Left ventricle myocardium superior (tissue), 1 donor: Measurements from ENCODE around the gene JUND. TPM values are rescaled to one million over a fixed set of nuclear protein-coding genes. Genes with fewer than 3 reads are reported as not detected.
A peak's percentile ranks its signal among the peaks of the same experiment; 100 is the strongest.

Experiments used
- ATAC-seq: fragments of 200-7000 bp; cut with Tn5 transposase; one replicate; pipeline ENCODE4 v1.9.1; 2020; ENCODE audit warnings: mild to moderate bottlenecking, moderate library complexity
- DNase-seq: peaks from one replicate; pipeline ENCODE4 v3.0.0-alpha.2; 2020
- intact Hi-C: fragments of 100-400 bp; cut with micrococcal nuclease; formaldehyde crosslinking; loops from one replicate; pipeline ENCODE4 v1.11.0; 2022
- total RNA-seq: library from RNA; stranded (reverse); fragmentation: NEBNext Ultra II Directional; extraction: Animal tissue kit (Norgen Biotek cat#: 25700); gene quantifications from one replicate; pipeline ENCODE4 v1.2.1, GENCODE V29; 2021
- donor health status: DM: no; HTN: yes; CAD: no; lungs with severe emphysema.

The JUND gene
- total RNA-seq, 1 donor from 2014 or later, result 89.2 TPM

DNA sequence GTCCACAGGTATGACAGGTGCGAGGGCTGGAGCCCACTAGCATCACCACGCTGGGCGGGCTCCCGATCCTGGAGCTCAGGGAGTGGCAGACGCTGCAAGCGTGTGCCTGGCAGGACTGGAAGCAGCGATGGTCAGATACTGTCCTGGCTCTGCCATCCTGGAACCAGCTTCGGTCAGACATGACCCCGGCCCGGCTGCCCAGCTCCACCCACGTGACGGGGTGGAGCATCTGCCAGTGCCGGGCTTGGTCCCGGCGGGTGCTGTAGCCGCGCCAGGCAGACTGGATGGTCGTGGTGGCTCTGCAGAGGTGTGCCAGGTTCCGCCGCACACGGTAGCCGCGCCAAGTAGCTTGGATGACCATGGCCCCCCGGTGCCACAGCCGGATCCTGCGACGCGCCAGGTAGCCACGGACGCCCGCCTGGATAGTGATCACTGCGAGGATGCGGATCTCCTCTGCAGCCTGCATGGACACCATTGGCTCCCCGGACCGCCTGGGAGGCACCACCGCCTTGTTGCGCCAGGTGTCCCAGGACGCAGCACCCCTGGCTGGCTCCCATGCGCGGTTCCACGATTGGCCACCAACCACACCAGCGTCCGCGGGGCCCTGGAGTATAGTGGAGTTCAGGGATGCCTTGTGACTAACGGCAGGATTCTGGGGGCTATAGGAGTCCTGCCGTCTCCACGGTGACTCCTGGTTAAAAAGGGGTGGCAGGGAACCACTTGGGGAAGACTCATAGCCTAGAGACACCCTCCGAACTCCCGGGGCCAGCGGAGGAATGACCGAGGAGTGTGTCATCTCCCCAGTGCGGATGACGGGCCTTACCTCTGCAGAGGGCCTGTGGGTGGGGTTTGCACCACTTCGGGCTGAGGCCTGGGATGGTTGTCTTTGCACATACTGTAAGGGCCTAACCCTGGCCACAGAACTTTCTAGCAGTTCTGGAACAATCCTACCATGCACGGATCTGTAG is 23.6 kb downstream of the JUND start:
- intact Hi-C loops, result no loop called here
- ATAC-seq (no peak), DNase-seq (no peak)

DNA sequence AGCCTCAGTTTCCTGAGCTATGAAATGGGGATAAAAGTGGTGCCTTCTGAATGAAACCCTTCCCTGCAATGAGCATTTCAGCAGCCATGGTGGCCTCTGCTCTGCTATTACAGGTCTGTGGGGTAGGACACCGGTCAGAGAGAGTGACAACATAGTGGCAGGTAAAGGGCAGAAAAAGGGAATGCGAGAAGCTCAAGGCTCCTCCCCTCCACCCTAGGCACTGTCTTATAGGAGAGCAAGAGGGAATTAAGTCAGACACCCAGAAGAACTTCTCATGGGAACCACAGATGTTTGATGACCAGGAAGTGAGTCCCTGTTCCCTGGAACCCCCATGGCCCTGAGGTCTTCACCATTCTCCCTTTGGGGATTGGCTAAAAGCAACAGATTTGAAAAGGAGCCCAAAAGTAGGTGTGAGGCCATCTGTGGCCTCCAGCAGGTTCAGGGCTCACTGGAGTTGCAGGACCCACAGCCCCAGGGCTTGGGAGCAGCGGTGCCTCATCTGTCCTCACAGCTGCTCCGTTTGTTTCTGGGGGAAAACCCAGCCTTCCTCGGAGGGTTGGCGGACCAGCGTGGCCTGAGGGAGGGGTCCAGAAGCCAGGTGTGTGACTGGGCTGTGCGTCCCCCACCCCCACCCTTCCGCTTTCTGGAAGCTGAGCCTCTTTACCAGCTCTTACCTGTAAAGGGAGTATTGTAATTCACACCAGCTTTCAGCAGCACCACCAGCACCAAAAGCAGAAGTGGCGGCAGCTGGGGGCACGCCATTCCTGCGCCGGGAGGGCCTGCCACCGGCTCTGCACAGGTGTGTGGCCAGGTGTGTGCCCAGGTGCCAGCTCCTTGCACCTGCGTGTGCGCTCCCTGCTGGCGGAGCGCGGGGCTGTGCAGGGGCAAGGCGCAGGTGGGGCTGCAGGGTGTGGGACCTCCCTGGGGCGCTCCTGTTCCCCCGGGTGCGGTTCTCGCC is 26.6 kb downstream of the JUND start:
- intact Hi-C loops, result no loop called here
- ATAC-seq (no peak), DNase-seq (no peak)

DNA sequence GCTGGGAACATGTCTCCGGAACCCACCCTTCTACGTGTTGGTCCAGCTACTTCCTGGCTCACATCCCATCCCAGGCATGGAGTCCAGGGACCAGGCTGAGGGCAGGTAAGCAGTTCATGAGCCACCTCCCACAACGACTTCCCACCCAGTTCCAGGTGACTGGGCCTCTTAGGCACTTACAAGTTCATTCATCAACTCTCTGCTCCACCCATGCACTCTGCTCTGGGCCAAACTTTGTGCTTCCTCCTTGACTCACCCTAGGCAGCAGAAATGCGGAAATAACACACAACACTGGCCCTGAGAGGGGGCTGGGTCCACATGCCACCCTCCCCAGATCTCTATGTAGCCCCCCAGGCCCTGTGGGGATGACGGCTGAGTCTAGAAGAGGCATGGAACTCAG is 27.7 kb downstream of the JUND start:
- intact Hi-C loops, result no loop called here
- DNase-seq (no peak), ATAC-seq (peak; percentile 36)

DNA sequence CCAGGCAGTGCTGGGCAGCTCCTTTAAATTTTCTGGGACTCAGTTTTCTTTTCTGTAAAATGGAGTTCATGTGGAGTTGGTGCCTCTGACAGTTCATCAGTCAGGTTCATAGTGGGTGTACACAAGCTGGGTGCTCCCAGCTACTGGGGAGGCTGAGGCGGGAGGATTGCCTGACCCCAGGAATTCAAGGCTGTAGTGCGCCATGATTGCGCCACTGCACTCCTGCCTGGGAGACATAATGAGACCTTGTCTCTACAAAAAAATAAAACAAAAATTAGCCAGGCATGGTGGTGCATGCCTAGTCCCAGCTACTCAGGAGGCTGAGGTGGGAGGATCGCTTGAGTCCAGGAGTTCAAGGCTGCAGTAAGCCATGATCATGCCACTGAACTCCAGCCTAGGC is 28.3 kb downstream of the JUND start:
- ATAC-seq (no peak), DNase-seq (no peak)
- intact Hi-C loops, result no loop called here

DNA sequence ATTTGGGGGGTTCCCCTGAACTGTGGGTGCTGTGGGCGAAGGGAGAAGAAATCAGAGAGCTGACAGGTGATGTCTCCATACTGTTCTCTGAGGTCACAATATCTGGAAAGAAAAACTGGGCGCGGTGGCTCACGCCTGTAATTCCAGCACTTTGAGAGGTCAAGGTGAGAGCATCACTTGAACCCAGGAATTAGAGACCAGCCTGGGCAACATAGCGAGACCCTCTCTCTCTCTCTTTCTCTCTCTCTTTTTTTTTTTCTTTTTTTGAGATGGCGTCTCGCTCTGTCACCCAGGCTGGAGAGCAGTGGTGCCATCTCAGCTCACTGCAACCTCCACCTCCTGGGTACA is 29.1 kb downstream of the JUND start:
- intact Hi-C loops, result no loop called here
- DNase-seq (no peak), ATAC-seq (no peak)

DNA sequence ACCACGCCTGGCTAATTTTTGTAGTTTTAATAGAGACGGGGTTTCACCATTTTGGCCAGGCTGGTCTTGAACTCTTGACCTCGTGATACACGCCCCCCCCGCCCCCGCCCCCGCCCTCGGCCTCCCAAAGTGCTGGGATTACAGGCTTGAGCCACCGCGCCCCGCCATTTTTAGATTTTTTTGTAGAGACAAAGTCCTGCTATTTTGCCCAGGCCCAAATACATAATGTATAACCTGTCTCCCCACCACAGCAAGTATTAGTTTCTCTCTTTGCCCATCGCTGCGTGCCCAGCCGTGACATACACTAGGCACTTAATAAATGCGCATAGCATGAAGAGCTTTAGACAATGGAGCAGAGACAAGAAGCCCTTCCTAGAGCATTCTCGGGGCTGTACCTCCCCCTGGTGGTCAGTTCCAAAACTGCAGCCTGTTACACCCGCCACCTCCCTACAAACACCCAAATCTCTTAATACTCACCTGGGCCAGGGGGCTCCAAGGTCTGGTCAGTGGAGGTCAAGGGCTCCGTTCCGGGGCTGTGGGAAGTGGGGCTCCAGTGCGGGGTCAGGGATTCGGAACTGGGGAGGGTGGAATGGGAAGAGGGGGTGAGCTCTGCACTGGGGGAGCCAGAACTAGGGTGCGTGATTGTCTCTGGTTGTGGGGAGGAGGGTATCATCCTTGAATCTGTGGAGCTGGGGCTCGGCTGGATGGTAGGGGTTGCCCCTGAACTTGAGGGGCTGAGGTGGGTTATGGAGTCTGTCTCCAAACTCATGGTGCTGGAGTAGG is 29.6 kb downstream of the JUND start:
- DNase-seq (peak; percentile 75), ATAC-seq (peak; percentile 71)
- intact Hi-C loops, result no loop called here

DNA sequence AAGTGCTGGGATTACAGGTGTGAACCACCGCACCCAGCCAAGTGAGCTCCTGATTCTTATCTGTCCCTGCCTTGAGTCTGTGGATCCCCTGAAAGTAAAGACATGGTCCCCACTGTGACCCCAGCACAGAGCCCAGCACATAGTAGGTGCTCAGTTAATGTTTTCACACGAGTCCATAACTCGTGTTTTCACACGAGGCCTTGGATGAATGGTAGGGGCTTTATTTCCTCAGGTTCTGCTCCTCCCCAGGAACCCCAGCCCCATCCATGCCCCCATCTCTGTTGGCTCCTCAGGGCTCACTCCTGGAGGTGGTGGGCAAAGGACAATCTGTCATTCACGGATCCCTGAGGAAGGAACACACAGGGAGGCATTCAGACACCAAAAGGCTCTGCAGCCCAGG is 31.6 kb downstream of the JUND start:
- no peak for DNase-seq

DNA sequence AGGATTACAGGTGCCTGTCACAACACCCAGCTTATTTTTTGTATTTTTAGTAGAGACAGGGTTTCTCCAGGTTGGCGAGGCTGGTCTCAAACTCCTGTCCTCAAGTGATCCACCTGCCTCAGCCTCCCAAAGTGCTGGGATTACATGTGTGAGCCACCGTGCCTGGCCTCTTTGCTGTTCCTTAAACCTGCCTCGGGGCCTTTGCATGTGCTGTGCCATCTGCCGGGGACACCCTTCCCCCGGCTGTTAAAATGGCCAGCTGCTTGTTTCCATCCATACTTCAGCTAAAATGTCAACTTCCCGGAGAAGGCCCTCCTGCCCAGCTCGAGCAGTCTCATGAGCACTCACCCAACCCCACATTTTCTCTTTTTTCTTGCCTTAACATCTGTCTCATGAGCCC is 36.1 kb downstream of the JUND start:
- ATAC-seq (no peak), DNase-seq (no peak)
- intact Hi-C loops, result no loop called here

More for the DNA sequence above, 31.6 kb downstream of the JUND start:
- intact Hi-C loops, result no loop called here
- ATAC-seq, result no peak

DNA sequence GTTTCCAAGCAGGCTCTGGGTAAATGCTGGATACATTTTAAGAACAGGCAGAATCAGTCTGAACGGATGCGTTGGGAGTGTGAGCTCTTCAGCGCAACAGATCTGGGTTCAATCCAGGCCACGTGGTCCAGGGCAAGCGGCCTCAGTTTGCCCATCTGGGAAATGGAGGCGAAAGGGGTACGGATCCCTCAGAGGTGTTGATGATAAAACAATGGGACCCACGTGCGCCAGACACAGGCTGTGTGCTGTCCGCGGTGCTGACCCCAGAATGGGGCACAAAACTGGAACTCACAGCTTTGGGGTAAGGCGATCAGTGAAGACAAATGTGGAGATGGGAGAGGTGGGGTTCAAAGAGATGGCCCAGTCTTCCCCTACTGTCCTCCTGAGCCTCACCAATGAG is 42.1 kb downstream of the JUND start:
- ATAC-seq, result no peak
- intact Hi-C loops, result no loop called here
- no peak for DNase-seq

DNA sequence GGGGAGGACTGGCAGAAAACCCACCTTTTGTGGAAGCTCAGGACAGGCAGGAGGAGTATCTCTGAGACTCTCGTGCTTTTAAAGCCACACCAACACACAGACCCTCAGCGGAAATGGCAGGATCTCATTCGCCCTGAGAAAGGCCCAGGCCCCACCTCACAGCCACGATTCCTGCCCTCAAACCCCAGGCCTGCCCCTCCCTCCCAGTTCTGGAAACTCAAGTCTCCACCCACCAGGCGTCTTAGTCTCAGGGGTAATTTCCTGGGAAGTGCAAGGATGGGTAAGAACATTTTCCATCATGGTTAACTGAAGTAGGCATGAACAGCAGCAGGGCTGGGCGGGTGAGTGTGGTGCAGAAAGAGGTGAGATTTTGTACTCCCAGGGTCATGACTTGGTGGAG is 47.2 kb downstream of the JUND start:
- intact Hi-C loops, result no loop called here
- ATAC-seq, result no peak
- DNase-seq, result no peak

DNA sequence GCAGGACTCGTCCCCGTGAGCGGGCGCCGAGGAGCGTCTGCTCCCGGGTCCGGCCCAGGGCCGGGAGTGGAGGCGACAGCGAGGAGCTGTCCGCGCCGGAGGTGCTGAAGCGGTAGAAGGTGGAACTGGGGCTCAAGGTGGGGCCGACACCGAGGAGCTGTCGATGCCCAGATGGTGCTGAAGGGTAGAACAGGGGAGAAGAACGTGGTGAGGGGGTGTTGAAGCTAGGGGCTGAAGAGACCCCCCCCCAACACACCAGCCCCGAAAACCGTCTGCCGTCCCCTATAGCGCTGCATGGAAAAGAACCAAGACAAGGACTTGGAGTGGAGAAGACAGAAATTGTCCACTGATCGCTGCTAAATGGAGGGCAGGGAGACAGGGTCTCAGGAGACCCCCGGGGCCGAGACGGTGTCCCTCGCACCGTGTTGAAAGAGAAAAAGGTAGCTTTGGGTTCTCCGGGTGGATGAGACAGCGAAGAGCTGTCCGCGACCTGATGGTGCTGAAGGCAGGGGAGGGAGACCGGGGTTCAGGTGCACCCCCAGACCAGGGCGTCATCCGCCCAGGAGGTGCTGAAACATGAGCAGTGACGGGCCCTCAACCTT is 48.1 kb downstream of the JUND start:
- intact Hi-C loops, result no loop called here
- ATAC-seq, result peak; percentile 45
- DNase-seq, result peak; percentile 71

DNA sequence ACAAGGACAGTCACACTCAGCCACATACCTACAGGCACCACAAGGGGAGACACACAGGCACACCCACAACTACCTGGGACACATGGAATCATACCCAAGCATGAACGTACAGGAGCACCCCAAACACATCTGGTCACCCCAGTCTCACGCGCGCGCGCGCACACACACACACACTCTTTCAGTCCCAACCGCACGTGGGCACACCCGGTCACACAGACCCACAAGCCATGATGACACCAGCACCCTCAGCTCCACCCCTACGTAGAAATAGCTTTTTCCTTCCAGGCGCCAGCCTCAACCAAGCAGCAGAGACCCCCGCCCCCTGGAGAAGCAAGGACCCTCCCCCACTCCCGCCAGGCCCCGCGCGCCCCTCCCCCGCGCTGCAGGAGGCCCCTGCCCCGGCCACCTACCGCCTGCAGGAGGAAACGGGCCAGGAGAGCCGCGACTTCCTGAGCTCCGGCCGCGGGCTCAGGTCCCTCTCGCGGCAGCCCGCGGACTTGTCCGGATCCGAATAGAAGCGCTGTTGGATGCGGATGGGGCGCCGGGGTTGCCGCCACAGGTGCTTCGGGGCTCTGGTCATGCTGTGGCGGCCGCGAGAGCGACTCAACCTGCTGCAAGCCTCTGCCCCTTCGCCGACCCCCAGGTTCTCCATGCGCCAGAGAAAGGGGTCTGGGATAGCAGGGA is 48.7 kb downstream of the JUND start:
- intact Hi-C loops, result no loop called here
- no peak for DNase-seq
- ATAC-seq, result no peak

DNA sequence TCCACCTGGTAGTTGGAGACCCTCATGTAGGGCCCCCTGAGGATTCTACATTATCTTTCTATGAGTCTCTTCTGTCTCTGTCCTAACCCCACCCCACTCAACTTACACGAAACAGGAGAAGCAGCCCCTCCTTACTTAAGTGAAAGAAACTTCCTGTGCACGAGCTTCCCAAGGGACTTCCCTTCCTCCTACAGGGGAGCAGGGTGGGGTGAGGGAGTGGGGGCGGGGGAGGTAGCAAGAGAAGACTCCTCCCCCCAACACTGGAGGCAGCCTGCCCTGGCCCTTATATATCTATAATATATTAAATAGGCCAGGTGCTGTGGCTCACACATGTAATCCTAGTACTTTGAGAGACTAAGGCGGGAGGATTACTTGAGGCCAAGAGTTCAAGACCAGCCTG is 49.6 kb downstream of the JUND start:
- DNase-seq (no peak), ATAC-seq (no peak)
- intact Hi-C loops, result no loop called here

DNA sequence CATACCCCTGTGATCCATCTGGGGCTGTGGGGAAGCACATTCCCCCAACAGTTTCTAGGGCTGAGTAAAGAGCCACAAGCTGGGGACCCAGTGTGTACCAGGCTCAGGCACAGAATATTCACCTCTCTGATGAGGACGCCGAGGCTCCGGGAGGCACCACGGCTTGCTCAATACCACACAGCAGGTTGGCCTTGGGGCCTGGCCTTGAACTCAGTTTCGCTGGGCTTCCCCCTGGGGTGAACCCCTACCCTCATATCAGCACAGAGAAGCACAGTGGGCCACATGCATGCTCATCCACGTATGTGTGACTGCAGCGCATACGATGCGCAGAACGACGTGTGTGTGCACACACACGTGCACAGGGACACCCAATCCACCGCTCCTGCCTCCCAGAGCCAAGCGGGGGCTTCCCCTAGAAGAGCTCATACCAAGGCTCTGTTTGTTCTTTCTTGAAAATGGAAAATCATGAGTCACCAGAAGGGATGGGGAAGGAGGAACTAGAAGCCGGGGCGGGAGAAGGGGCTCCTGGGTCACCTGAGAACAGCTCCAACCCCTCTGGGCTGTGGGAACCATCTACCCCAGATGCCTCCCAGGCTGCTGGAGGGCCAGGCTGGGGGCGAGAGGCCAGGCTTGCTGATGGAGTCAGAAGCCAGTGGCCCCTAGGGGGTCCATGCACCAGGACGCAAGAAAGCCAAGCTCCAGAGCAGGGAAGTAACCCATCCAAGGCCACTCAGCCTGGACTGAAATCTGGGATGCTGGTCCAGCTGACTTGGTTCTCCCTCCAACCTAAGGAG is 50.3 kb downstream of the JUND start:
- DNase-seq (no peak), ATAC-seq (no peak)
- intact Hi-C loops, result no loop called here

DNA sequence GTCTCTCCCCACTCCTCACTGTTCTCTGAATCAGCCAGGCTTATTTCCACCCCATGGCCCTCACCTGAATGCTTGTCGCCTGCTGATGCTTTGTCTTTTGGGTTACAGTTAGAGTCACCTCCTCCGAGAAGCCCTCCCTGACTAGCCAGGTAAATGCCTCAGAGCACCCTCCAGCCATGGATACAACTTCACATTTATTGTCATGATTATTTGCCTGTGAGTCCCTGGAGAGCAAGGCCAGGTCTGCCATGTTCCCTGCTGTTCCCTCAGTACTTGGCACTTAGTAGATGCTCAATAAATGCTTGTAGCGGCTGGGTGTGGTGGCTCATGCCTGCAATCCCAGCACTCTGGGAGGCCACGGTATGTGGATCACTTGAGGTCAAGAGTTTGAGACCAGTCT is 51.5 kb downstream of the JUND start:
- ATAC-seq (no peak), DNase-seq (no peak)
- intact Hi-C loops, result no loop called here
